ENCODE results near the gene ZFC3H1. TPM values are rescaled to one million over a fixed set of nuclear protein-coding genes. Genes with fewer than 3 reads are reported as not detected.

Gene ZFC3H1
- total RNA-seq, 1 donor from 2014 or later: 22.1 TPM

GRCh38 chr12:71665090-71665463, 1.4 kb upstream of the ZFC3H1 start:
- DNase-seq (ENCODE audit: low read depth): no peak
- TF ChIP-seq CTCF (IDR thresholded peaks at IDR 0.05; ENCODE audit: insufficient read depth, low read length, severe bottlenecking): no peak
- Histone ChIP-seq H3K36me3 (ENCODE audit: control insufficient read depth, insufficient read depth, low read length) (no peaks in the 10 kb centered on the region), H3K27me3 (ENCODE audit: control insufficient read depth, insufficient read depth, low read length) (no peaks in the 10 kb centered on the region), H3K4me3 (ENCODE audit: low read depth, low read length) (peak overlapping the region; percentile 98)
- no peak for FAIRE-seq

GRCh38 chr12:71664411-71665089, 902 bp upstream of the ZFC3H1 start:
- FAIRE-seq (no peak), DNase-seq (ENCODE audit: low read depth) (peak; percentile 39)
- no peak for TF ChIP-seq CTCF (IDR thresholded peaks at IDR 0.05; ENCODE audit: insufficient read depth, low read length, severe bottlenecking)
- Histone ChIP-seq H3K36me3 (ENCODE audit: control insufficient read depth, insufficient read depth, low read length) (peaks cover under 1% of the 10 kb centered on the region), H3K4me3 (ENCODE audit: low read depth, low read length) (peak overlapping the region; percentile 98), H3K27me3 (ENCODE audit: control insufficient read depth, insufficient read depth, low read length) (no peaks in the 10 kb centered on the region)

- no peak for FAIRE-seq
- peak; percentile 85 for DNase-seq (ENCODE audit: low read depth)
- Histone ChIP-seq H3K4me3 (ENCODE audit: low read depth, low read length) (peak overlapping the region; percentile 98), H3K27me3 (ENCODE audit: control insufficient read depth, insufficient read depth, low read length) (no peaks in the 10 kb centered on the region), H3K36me3 (ENCODE audit: control insufficient read depth, insufficient read depth, low read length) (peaks cover 8% of the 10 kb centered on the region)
- TF ChIP-seq CTCF (IDR thresholded peaks at IDR 0.05; ENCODE audit: insufficient read depth, low read length, severe bottlenecking): no peak
Observed at GRCh38 chr12:71662849-71663560, 643 bp downstream of the ZFC3H1 start.

- no peaks in the 10 kb centered on the region for H3K27me3 ChIP-seq (ENCODE audit: control insufficient read depth, insufficient read depth, low read length)
- FAIRE-seq (no peak), DNase-seq (ENCODE audit: low read depth) (peak; percentile 37)
- no peak for TF ChIP-seq CTCF (IDR thresholded peaks at IDR 0.05; ENCODE audit: insufficient read depth, low read length, severe bottlenecking)
- peak overlapping the region; percentile 98 for H3K4me3 ChIP-seq (ENCODE audit: low read depth, low read length)
- H3K36me3 ChIP-seq (ENCODE audit: control insufficient read depth, insufficient read depth, low read length): peaks cover 8% of the 10 kb centered on the region
Observed at GRCh38 chr12:71661977-71662530, 1.6 kb downstream of the ZFC3H1 start.

- H3K4me3 ChIP-seq (ENCODE audit: low read depth, low read length): no peak overlapping the region
- no peaks in the 10 kb centered on the region for H3K27me3 ChIP-seq (ENCODE audit: control insufficient read depth, insufficient read depth, low read length)
- FAIRE-seq (no peak), DNase-seq (ENCODE audit: low read depth) (no peak)
- peaks cover 10% of the 10 kb centered on the region for H3K36me3 ChIP-seq (ENCODE audit: control insufficient read depth, insufficient read depth, low read length)
- no peak for TF ChIP-seq CTCF (IDR thresholded peaks at IDR 0.05; ENCODE audit: insufficient read depth, low read length, severe bottlenecking)
Observed at GRCh38 chr12:71656740-71657139, 6.9 kb downstream of the ZFC3H1 start.
